A549 (cell line): ENCODE results near the gene ADI1. TPM values are rescaled to one million over a fixed set of nuclear protein-coding genes. Genes with fewer than 3 reads are reported as not detected.

Experiments
- ATAC-seq, 2 experiments: fragments of 200-7000 bp in 1 of 2; fragments of >200 bp in 1 of 2; cut with Nextera tagmentation in 1 of 2; cut with Tn5 transposase in 1 of 2; 3 replicates each; pipeline versions ENCODE4 v1.8.0 to v1.9.1; 2018 to 2020; ENCODE audit warnings: mild to moderate bottlenecking in 1 of 2, moderate library complexity in 1 of 2
- CTCF ChIA-PET: fragments of 300-600 bp; sonication (Branson Sonifier 250); formaldehyde crosslinking; extraction: SDS; loops from one replicate; lab custom pipeline; 2021; ENCODE audit warnings: antibody characterized with exemption, inconsistent platforms; lab: Yijun Ruan, JAX
- POLR2A ChIA-PET: fragments of 350-600 bp; formaldehyde crosslinking; extraction: SDS; loops from one replicate; lab custom pipeline; 2021; ENCODE audit warnings: antibody characterized with exemption, inconsistent platforms; lab: Yijun Ruan, JAX
- DNase-seq, 2 experiments: peaks; one replicate each; pipeline versions ENCODE4 v3.0.0 to v3.0.0-alpha.2; 2011 to 2016; ENCODE audit warnings: low read depth in 1 of 2, low spot score in 1 of 2
- FAIRE-seq: peaks from 2 replicates; lab custom pipeline; 2011; peaks lifted over from hg19 to GRCh38; lab: Jason Lieb, UNC
- H3K27ac ChIP-seq, 2 experiments: fragments of >200 bp; sonication (Bioruptor Twin); formaldehyde crosslinking; 3 replicates each; pipeline ENCODE4 v1.5.1; 2016 to 2017
- H3K4me1 ChIP-seq: fragments of >200 bp; sonication (Bioruptor Twin); formaldehyde crosslinking; 3 replicates; pipeline ENCODE4 v1.6.1; 2016
- H3K4me2 ChIP-seq: fragments of >200 bp; sonication (Bioruptor Twin); formaldehyde crosslinking; 3 replicates; pipeline ENCODE4 v1.6.1; 2016
- H3K4me3 ChIP-seq: fragments of >200 bp; sonication (Bioruptor Twin); formaldehyde crosslinking; 3 replicates; pipeline ENCODE4 v1.5.1; 2016
- H3K9me3 ChIP-seq: fragments of >200 bp; sonication (Bioruptor Twin); formaldehyde crosslinking; 3 replicates; pipeline ENCODE4 v1.6.1; 2016
- CEBPB ChIP-seq, 2 experiments: fragments of >200 bp in 1 of 2; sonication (Bioruptor Twin) in 1 of 2; formaldehyde crosslinking in 1 of 2; IDR thresholded peaks; 2 replicates each; pipeline ENCODE4 v1.6.1; 2012 to 2016
- CHD2 ChIP-seq: fragments of 150-350 bp; IDR thresholded peaks from 2 replicates; pipeline ENCODE4 v1.6.1; 2014; ENCODE audit warnings: low read length; ENCODE audit not compliant: partially characterized antibody
- E2F6 ChIP-seq: IDR thresholded peaks from 2 replicates; pipeline ENCODE4 v1.6.1; 2012; ENCODE audit warnings: low read depth, borderline replicate concordance
- FOSL2 ChIP-seq, 2 experiments: fragments of 450-650 bp in 1 of 2; fragments of >200 bp in 1 of 2; sonication (Bioruptor Twin) in 1 of 2; formaldehyde crosslinking; IDR thresholded peaks; 2 replicates each; pipeline versions ENCODE4 v1.5.0 to v1.6.1; 2016 to 2020; ENCODE audit warnings: mild to moderate bottlenecking in 1 of 2, moderate library complexity in 1 of 2
- FOXS1 ChIP-seq: fragments of 250-450 bp; sonication (Bioruptor Pico); IDR thresholded peaks from 2 replicates; pipeline ENCODE4 v1.5.0; 2020; ENCODE audit warnings: mild to moderate bottlenecking, moderate library complexity
- GATA3 ChIP-seq: IDR thresholded peaks from 2 replicates; pipeline ENCODE4 v1.6.1; 2012; ENCODE audit warnings: borderline replicate concordance
- HDAC2 ChIP-seq: fragments of 200-600 bp; sonication (generic); IDR thresholded peaks from 2 replicates; pipeline ENCODE4 v1.6.1; 2016
- HEYL ChIP-seq: fragments of 250-450 bp; sonication (Bioruptor Pico); IDR thresholded peaks from 2 replicates; pipeline ENCODE4 v1.8.0; 2021; ENCODE audit warnings: mild to moderate bottlenecking, moderate library complexity
- HOXB5 ChIP-seq: fragments of 250-450 bp; sonication (Bioruptor Pico); IDR thresholded peaks from 2 replicates; pipeline ENCODE4 v1.5.0; 2020; ENCODE audit warnings: mild to moderate bottlenecking, moderate library complexity
- JUN ChIP-seq, 2 experiments: fragments of >200 bp; sonication (Bioruptor Twin); formaldehyde crosslinking; IDR thresholded peaks; 2 replicates in 1 of 2; 3 replicates in 1 of 2; pipeline ENCODE4 v1.6.1; 2016 to 2017
- JUNB ChIP-seq: fragments of >200 bp; sonication (Bioruptor Twin); formaldehyde crosslinking; IDR thresholded peaks from 2 replicates; pipeline ENCODE4 v1.6.1; 2016
- MAFK ChIP-seq: fragments of 450-650 bp; IDR thresholded peaks from 2 replicates; pipeline ENCODE4 v1.6.1; 2014; ENCODE audit not compliant: partially characterized antibody
- MYC ChIP-seq: IDR thresholded peaks from 2 replicates; pipeline ENCODE4 v1.6.1; 2012; ENCODE audit warnings: mild to moderate bottlenecking, inconsistent platforms, low read length, improper control_type of control experiment, borderline replicate concordance
- NPAS2 ChIP-seq: fragments of 250-450 bp; sonication (Bioruptor Pico); IDR thresholded peaks from 2 replicates; pipeline ENCODE4 v1.8.0; 2022; ENCODE audit warnings: mild to moderate bottlenecking, moderate library complexity, borderline replicate concordance
- PBX3 ChIP-seq: IDR thresholded peaks from 2 replicates; pipeline ENCODE4 v1.6.1; 2012
- PHF8 ChIP-seq: fragments of 200-600 bp; sonication (generic); IDR thresholded peaks from 2 replicates; pipeline ENCODE4 v1.6.1; 2016; ENCODE audit warnings: low read depth, mild to moderate bottlenecking, antibody characterized with exemption, moderate library complexity, borderline replicate concordance
- POLR2AphosphoS2 ChIP-seq: conservative IDR thresholded peaks from 2 replicates; pipeline ENCODE4 v1.6.1; 2012; ENCODE audit warnings: low read length, improper control_type of control experiment, inconsistent platforms
- RAD21 ChIP-seq, 2 experiments: fragments of >200 bp in 1 of 2; sonication (Bioruptor Twin) in 1 of 2; formaldehyde crosslinking in 1 of 2; IDR thresholded peaks in 1 of 2; conservative IDR thresholded peaks in 1 of 2; 2 replicates in 1 of 2; 3 replicates in 1 of 2; pipeline ENCODE4 v1.6.1; 2012 to 2018; ENCODE audit warnings: inconsistent platforms in 1 of 2
- RARB ChIP-seq: fragments of 250-450 bp; sonication (Bioruptor Pico); IDR thresholded peaks from 2 replicates; pipeline ENCODE4 v1.8.0; 2021; ENCODE audit warnings: mild to moderate bottlenecking, moderate library complexity
- RCOR1 ChIP-seq: fragments of 150-350 bp; IDR thresholded peaks from 2 replicates; pipeline ENCODE4 v1.6.1; 2014; ENCODE audit warnings: antibody characterized with exemption, low read length, low read depth
- RFX5 ChIP-seq: fragments of 450-650 bp; IDR thresholded peaks from 2 replicates; pipeline ENCODE4 v1.7.1; 2014; ENCODE audit warnings: antibody characterized with exemption, mild to moderate bottlenecking, moderate library complexity
- RNF2 ChIP-seq: fragments of 200-600 bp; sonication (generic); IDR thresholded peaks from 2 replicates; pipeline ENCODE4 v1.6.1; 2016; ENCODE audit warnings: low read depth, mild to moderate bottlenecking, antibody characterized with exemption, moderate library complexity, borderline replicate concordance
- SMC3 ChIP-seq: fragments of >200 bp; sonication (Bioruptor Twin); formaldehyde crosslinking; IDR thresholded peaks from 3 replicates; pipeline ENCODE4 v1.6.1; 2018; ENCODE audit warnings: inconsistent platforms
- USF2 ChIP-seq: fragments of 450-650 bp; IDR thresholded peaks from 2 replicates; pipeline ENCODE4 v1.6.1; 2014; ENCODE audit warnings: antibody characterized with exemption
- ZC3H11A ChIP-seq: fragments of 450-650 bp; IDR thresholded peaks from 2 replicates; pipeline ENCODE4 v1.6.1; 2014; ENCODE audit warnings: antibody characterized with exemption, mild to moderate bottlenecking
- WGBS: methylation state at CpG from one replicate; pipeline ENCODE4 v1.1.6; 2017; ENCODE audit errors: missing lambda C conversion rate; 5-methylcytosine and 5-hydroxymethylcytosine counted together
- polyA plus RNA-seq, 4 experiments: library from polyadenylated mRNA; depleted of rRNA in 3 of 4; stranded (reverse); fragments of >200 nt; fragmentation: RNase III in 1 of 4; extraction: RNeasy Plus Mini Kit Qiagen cat#74134 plus additional on column Dnase treatment in 1 of 4; gene quantifications; 2 replicates in 3 of 4; 3 replicates in 1 of 4; pipeline ENCODE4 v1.2.3, GENCODE V29; 2011 to 2017
- TF ChIP-seq, protein P1 (sequence below): fragments of >200 bp; sonication (Bioruptor Twin); formaldehyde crosslinking; IDR thresholded peaks from 3 replicates; pipeline ENCODE4 v1.5.1; 2016
- TF ChIP-seq, protein P2 (sequence below): fragments of >200 bp; sonication (Bioruptor Twin); formaldehyde crosslinking; IDR thresholded peaks from 3 replicates; pipeline ENCODE4 v1.6.1; 2016

ADI1 gene
- polyA plus RNA-seq, 2 of the 4 experiments (the other 2 are of a cell fraction) = 47.9 to 84.6 TPM

GRCh38 chr2:3465844-3466481, 53.4 kb downstream of the ADI1 start:
- WGBS = 55% methylated on average over 13 of the region's 13 CpGs
- no peaks in the 10 kb centered on the region for H3K9me3 ChIP-seq
- DNase-seq (peak; percentile 34 to 52), FAIRE-seq (no peak), ATAC-seq (peak; percentile 69 to 74)
- POLR2A ChIA-PET = no interaction called here
- peak overlapping the region; percentile 42 for H3K4me2 ChIP-seq
- CTCF ChIA-PET = interaction anchor here (1.0 to 6.3 kb wide), 7 partner anchors 14 to 189 kb away, joined by 3 to 64 read pairs (median 4); no protein-coding TSS in a partner anchor
- peaks cover 17% of the 10 kb centered on the region for H3K4me1 ChIP-seq
- peak overlapping the region; percentile 21 to 83; a peak in 4 of 6 replicates for H3K27ac ChIP-seq
- TF ChIP-seq FOXS1 (no peak), JUN (IDR thresholded peaks at IDR 0.05) (peak in 1 of 2 experiments; percentile 37; a peak in 1 of 5 replicates), JUNB (peak; percentile 35), CEBPB (IDR thresholded peaks at IDR 0.05) (peak; percentile 27 to 79; a peak in 3 of 4 replicates), FOSL2 (IDR thresholded peaks at IDR 0.05) (no peak), FOSL2 (CRISPR knock-in tag; IDR thresholded peaks at IDR 0.05) (peak; percentile 70)
- no peak overlapping the region for H3K4me3 ChIP-seq

DNA sequence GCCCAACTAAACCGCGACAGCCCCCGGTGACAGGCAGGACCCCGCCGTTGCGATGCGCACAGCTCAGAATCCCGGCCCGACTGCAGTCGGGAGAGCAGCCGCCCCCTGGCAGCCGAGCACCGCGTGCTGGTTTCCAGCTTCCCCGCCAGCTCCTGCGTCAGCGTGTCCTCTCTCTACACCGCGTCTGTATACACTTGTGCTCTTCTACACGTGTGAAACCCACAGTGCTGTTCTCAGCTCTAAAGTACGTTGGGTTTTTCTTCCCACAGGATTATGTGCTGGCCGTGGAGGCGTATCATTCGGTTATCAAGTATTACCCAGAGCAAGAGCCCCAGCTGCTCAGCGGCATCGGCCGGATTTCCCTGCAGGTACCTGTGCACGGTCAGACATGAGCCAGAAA, 54.0 kb downstream of the ADI1 start:
- POLR2A ChIA-PET = no interaction called here
- no peak for FAIRE-seq
- no peaks in the 10 kb centered on the region for H3K9me3 ChIP-seq
- no peak; a peak in 1 of 6 replicates for ATAC-seq
- TF ChIP-seq HDAC2 = no peak
- no peak for TF ChIP-seq MYC
- no peak for TF ChIP-seq RFX5
- TF ChIP-seq HEYL (CRISPR knock-in tag) = no peak
- no peak for TF ChIP-seq SMC3
- TF ChIP-seq ZC3H11A = no peak
- no peak for TF ChIP-seq POLR2AphosphoS2
- TF ChIP-seq, protein P1, sequence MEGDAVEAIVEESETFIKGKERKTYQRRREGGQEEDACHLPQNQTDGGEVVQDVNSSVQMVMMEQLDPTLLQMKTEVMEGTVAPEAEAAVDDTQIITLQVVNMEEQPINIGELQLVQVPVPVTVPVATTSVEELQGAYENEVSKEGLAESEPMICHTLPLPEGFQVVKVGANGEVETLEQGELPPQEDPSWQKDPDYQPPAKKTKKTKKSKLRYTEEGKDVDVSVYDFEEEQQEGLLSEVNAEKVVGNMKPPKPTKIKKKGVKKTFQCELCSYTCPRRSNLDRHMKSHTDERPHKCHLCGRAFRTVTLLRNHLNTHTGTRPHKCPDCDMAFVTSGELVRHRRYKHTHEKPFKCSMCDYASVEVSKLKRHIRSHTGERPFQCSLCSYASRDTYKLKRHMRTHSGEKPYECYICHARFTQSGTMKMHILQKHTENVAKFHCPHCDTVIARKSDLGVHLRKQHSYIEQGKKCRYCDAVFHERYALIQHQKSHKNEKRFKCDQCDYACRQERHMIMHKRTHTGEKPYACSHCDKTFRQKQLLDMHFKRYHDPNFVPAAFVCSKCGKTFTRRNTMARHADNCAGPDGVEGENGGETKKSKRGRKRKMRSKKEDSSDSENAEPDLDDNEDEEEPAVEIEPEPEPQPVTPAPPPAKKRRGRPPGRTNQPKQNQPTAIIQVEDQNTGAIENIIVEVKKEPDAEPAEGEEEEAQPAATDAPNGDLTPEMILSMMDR = no peak
- TF ChIP-seq, all 56 proteins: peak for 0
- H3K4me1 ChIP-seq = peaks cover 17% of the 10 kb centered on the region
- peak overlapping the region; percentile 42 for H3K4me2 ChIP-seq
- DNase-seq = no peak
- no peak overlapping the region for H3K4me3 ChIP-seq
- 89% methylated on average over 28 of the region's 28 CpGs for WGBS
- CTCF ChIA-PET = interaction anchor here (0.8 to 6.3 kb wide), 6 partner anchors 13 to 188 kb away, joined by 3 to 64 read pairs (median 5); no protein-coding TSS in a partner anchor
- H3K27ac ChIP-seq = peak overlapping the region in 1 of 2 experiments; percentile 83; a peak in 3 of 6 replicates

- DNase-seq = no peak
- no peaks in the 10 kb centered on the region for H3K9me3 ChIP-seq
- no peak overlapping the region for H3K4me2 ChIP-seq
- no peak for ATAC-seq
- WGBS = 97% methylated on average over 20 of the region's 21 CpGs
- H3K4me1 ChIP-seq = peaks cover 17% of the 10 kb centered on the region
- CTCF ChIA-PET = interaction anchor here (0.8 to 6.3 kb wide), 9 partner anchors 10 to 189 kb away, joined by 3 to 64 read pairs (median 4); partner anchors contain the start of gene TRAPPC12
- FAIRE-seq = no peak
- H3K27ac ChIP-seq = peak overlapping the region in 1 of 2 experiments; percentile 6; a peak in 2 of 6 replicates
- H3K4me3 ChIP-seq = no peak overlapping the region
- POLR2A ChIA-PET = no interaction called here
- TF ChIP-seq RNF2 = no peak
- TF ChIP-seq E2F6 = no peak
- TF ChIP-seq, protein P2, sequence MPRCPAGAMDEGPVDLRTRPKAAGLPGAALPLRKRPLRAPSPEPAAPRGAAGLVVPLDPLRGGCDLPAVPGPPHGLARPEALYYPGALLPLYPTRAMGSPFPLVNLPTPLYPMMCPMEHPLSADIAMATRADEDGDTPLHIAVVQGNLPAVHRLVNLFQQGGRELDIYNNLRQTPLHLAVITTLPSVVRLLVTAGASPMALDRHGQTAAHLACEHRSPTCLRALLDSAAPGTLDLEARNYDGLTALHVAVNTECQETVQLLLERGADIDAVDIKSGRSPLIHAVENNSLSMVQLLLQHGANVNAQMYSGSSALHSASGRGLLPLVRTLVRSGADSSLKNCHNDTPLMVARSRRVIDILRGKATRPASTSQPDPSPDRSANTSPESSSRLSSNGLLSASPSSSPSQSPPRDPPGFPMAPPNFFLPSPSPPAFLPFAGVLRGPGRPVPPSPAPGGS = no peak
- no peak for TF ChIP-seq JUNB
- TF ChIP-seq NPAS2 (CRISPR knock-in tag) = no peak
- TF ChIP-seq MAFK = no peak
- TF ChIP-seq RARB (CRISPR knock-in tag) = no peak
- no peak for TF ChIP-seq RAD21 (conservative IDR thresholded peaks at IDR 0.05 in 1 of 2, IDR thresholded peaks at IDR 0.05 in 1 of 2)
- TF ChIP-seq GATA3 = no peak
- no peak for TF ChIP-seq POLR2AphosphoS2
- TF ChIP-seq HDAC2 = no peak
- TF ChIP-seq PBX3 = no peak
- no peak for TF ChIP-seq PHF8
- TF ChIP-seq FOXS1 = no peak
- no peak for TF ChIP-seq CHD2
- no peak for TF ChIP-seq HOXB5 (CRISPR knock-in tag)
- TF ChIP-seq USF2 = no peak
- no peak for TF ChIP-seq RCOR1
Measured at GRCh38 chr2:3464401-3465005, 54.8 kb downstream of the ADI1 start.
